HepG2 (cell line): ENCODE data around the gene SMIM36. TPM values are rescaled to one million over a fixed set of nuclear protein-coding genes. Genes with fewer than 3 reads are reported as not detected.

Experiments used
- AGO2 ChIP-seq: fragments of 200-400 bp; formaldehyde crosslinking; optimal IDR thresholded peaks from 2 replicates; pipeline ENCODE3; 2017; ENCODE audit warnings: mild to moderate bottlenecking, low read depth, low read length, moderate library complexity
- DNMT1 ChIP-seq: sonication (generic); formaldehyde crosslinking; IDR thresholded peaks from 2 replicates; pipeline ENCODE4 v1.5.1; 2020; ENCODE audit warnings: mild to moderate bottlenecking, missing genetic modification reagents
- GABPA ChIP-seq, 2 experiments: IDR thresholded peaks; 2 replicates each; pipeline ENCODE4 v1.6.1; 2011 to 2016; ENCODE audit warnings: low read depth in 2 of 2, low read length in 1 of 2, missing biosample characterization in 1 of 2, missing genetic modification characterization in 1 of 2
- PCBP2 ChIP-seq: fragments of 200-400 bp; formaldehyde crosslinking; optimal IDR thresholded peaks from 2 replicates; pipeline ENCODE3; 2018; ENCODE audit warnings: low read length, low read depth; ENCODE audit not compliant: poor library complexity, severe bottlenecking
- RARG ChIP-seq: sonication (generic); formaldehyde crosslinking; IDR thresholded peaks from 2 replicates; pipeline ENCODE4 v1.4.0; 2020; ENCODE audit warnings: low read depth, mild to moderate bottlenecking, missing genetic modification reagents
- SIX4 ChIP-seq: sonication (generic); formaldehyde crosslinking; IDR thresholded peaks from 2 replicates; pipeline ENCODE4 v1.4.0; 2020; ENCODE audit warnings: missing genetic modification reagents
- SMYD3 ChIP-seq: sonication (generic); formaldehyde crosslinking; IDR thresholded peaks from 2 replicates; pipeline ENCODE4 v1.8.1; 2023; ENCODE audit warnings: mild to moderate bottlenecking, missing genetic modification reagents
- TMF1 ChIP-seq: sonication (generic); formaldehyde crosslinking; IDR thresholded peaks from 2 replicates; pipeline ENCODE4 v1.8.1; 2022; ENCODE audit warnings: low read depth, missing genetic modification reagents
- TOE1 ChIP-seq: sonication (generic); formaldehyde crosslinking; IDR thresholded peaks from 2 replicates; pipeline ENCODE4 v1.4.0; 2020; ENCODE audit warnings: mild to moderate bottlenecking, missing genetic modification reagents
- ZFP36L1 ChIP-seq: sonication (generic); formaldehyde crosslinking; IDR thresholded peaks from 2 replicates; pipeline ENCODE4 v1.8.0; 2022; ENCODE audit warnings: mild to moderate bottlenecking, missing genetic modification reagents, moderate library complexity
- ZMYM4 ChIP-seq: sonication (generic); formaldehyde crosslinking; IDR thresholded peaks from 2 replicates; pipeline ENCODE4 v1.8.1; 2023; ENCODE audit warnings: mild to moderate bottlenecking, missing genetic modification reagents
- ZNF326 ChIP-seq: sonication (generic); formaldehyde crosslinking; IDR thresholded peaks from 2 replicates; pipeline ENCODE4 v1.4.0; 2020; ENCODE audit warnings: missing genetic modification reagents, borderline replicate concordance
- ZNF530 ChIP-seq: sonication (generic); formaldehyde crosslinking; IDR thresholded peaks from 2 replicates; pipeline ENCODE4 v1.5.0; 2020; ENCODE audit warnings: low read depth, mild to moderate bottlenecking, missing genetic modification reagents
- ZNF564 ChIP-seq: sonication (generic); formaldehyde crosslinking; IDR thresholded peaks from 2 replicates; pipeline ENCODE4 v1.8.1; 2023; ENCODE audit warnings: mild to moderate bottlenecking, missing genetic modification reagents
- ZNF644 ChIP-seq: IDR thresholded peaks from 2 replicates; pipeline ENCODE4 v1.6.1; 2016; ENCODE audit warnings: low read depth
- ZNF878 ChIP-seq: sonication (generic); formaldehyde crosslinking; IDR thresholded peaks from 2 replicates; pipeline ENCODE4 v1.8.1; 2023; ENCODE audit warnings: mild to moderate bottlenecking, missing genetic modification reagents, moderate library complexity
- polyA plus RNA-seq, 8 experiments: library from polyadenylated mRNA; depleted of rRNA in 3 of 8; stranded (reverse) in 7 of 8; unstranded in 1 of 8; fragments of >200 nt; fragmentation: Illumina TruSeq in 4 of 8; extraction: Trizol in 4 of 8; gene quantifications; 2 replicates each; pipeline versions ENCODE4 v1.2.1 to v1.2.3, GENCODE V29; 2011 to 2016; ENCODE audit warnings: low read depth in 4 of 8, missing spikeins in 1 of 8, mixed read lengths in 1 of 8; ENCODE audit not compliant: insufficient read depth in 1 of 8
- total RNA-seq, 5 experiments: library from RNA; depleted of rRNA; stranded (reverse); fragments of >200 nt; fragmentation: Illumina TruSeq; extraction: Trizol; gene quantifications; 2 replicates each; pipeline ENCODE4 v1.2.3, GENCODE V29; 2016; ENCODE audit warnings: low read depth in 1 of 5
- TF ChIP-seq, protein P1 (sequence below): sonication (generic); formaldehyde crosslinking; IDR thresholded peaks from 2 replicates; pipeline ENCODE4 v1.5.1; 2020; ENCODE audit warnings: mild to moderate bottlenecking, missing genetic modification reagents, borderline replicate concordance
- TF ChIP-seq, protein P2 (sequence below): sonication (generic); formaldehyde crosslinking; IDR thresholded peaks from 2 replicates; pipeline ENCODE4 v1.5.0; 2020; ENCODE audit warnings: mild to moderate bottlenecking, missing genetic modification reagents, borderline replicate concordance
- TF ChIP-seq, protein P3 (sequence below): sonication (generic); formaldehyde crosslinking; IDR thresholded peaks from 2 replicates; pipeline ENCODE4 v1.4.0; 2020; ENCODE audit warnings: mild to moderate bottlenecking, missing genetic modification reagents, borderline replicate concordance
- TF ChIP-seq, protein P4 (sequence below): sonication (generic); formaldehyde crosslinking; IDR thresholded peaks from 2 replicates; pipeline ENCODE4 v1.4.0; 2020; ENCODE audit warnings: missing genetic modification reagents, borderline replicate concordance

SMIM36 gene
- total and polyA plus RNA-seq, 2 of the 13 experiments (the other 11 are each of a cell fraction or from before 2014, with no cell fraction given), result not detected

DNA sequence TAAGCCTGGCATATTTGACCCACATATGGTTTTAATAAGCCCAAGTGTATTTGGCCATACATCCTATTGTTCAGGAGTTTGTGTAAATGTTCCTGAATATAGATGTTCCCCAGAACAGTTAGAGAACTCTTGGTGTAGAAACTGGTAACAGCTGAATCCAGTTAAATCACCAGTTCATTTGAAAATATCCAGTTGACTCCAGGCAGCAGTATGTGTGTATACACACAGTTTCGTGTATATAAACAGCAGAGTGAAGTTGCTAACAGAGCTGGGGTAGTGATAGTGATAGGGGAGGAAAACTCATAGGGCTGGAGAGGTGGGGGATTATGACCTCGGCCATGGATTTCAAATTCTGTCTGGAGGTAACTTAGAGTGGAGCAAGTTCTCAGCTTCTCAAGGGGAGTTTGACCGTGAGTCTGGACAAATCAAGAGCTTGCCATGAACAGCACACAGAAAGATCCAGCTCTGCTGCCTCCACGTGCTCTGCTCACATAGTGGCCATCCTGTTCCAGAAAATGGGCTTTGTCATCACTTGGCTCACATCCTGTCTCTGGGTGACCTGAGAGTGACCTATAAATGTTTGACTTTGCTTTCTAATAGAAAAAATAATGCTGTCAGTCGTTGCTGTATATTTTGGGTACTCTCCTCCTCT is 59.0 kb downstream of the SMIM36 start (continued):
- TF ChIP-seq, protein P1, sequence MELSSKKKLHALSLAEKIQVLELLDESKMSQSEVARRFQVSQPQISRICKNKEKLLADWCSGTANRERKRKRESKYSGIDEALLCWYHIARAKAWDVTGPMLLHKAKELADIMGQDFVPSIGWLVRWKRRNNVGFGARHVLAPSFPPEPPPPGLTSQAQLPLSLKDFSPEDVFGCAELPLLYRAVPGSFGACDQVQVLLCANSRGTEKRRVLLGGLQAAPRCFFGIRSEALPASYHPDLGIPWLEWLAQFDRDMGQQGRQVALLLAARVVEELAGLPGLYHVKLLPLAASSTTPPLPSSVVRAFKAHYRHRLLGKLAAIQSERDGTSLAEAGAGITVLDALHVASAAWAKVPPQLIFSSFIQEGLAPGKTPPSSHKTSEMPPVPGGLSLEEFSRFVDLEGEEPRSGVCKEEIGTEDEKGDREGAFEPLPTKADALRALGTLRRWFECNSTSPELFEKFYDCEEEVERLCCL, result no peak
- no peak for TF ChIP-seq DNMT1 (CRISPR knock-in tag)
- TF ChIP-seq ZNF878 (CRISPR knock-in tag), result peak; percentile 60; the same call in 1 of the 2 replicates
- TF ChIP-seq ZNF326 (CRISPR knock-in tag), result no peak
- no peak for TF ChIP-seq AGO2
- TF ChIP-seq SMYD3 (CRISPR knock-in tag), result no peak
- no peak for TF ChIP-seq ZNF564
- TF ChIP-seq SIX4 (CRISPR knock-in tag), result 0 out of 2 replicates have a peak, but pooled peaks have one; percentile 53
- TF ChIP-seq TOE1 (CRISPR knock-in tag), result no peak
- peak; percentile 27; the same call in 1 of the 2 replicates for TF ChIP-seq ZMYM4
- TF ChIP-seq RARG (CRISPR knock-in tag), result no peak
- TF ChIP-seq ZFP36L1 (CRISPR knock-in tag), result no peak
- no peak for TF ChIP-seq ZNF530 (CRISPR knock-in tag)
- no peak for TF ChIP-seq TMF1 (CRISPR knock-in tag)
- TF ChIP-seq, protein P2, sequence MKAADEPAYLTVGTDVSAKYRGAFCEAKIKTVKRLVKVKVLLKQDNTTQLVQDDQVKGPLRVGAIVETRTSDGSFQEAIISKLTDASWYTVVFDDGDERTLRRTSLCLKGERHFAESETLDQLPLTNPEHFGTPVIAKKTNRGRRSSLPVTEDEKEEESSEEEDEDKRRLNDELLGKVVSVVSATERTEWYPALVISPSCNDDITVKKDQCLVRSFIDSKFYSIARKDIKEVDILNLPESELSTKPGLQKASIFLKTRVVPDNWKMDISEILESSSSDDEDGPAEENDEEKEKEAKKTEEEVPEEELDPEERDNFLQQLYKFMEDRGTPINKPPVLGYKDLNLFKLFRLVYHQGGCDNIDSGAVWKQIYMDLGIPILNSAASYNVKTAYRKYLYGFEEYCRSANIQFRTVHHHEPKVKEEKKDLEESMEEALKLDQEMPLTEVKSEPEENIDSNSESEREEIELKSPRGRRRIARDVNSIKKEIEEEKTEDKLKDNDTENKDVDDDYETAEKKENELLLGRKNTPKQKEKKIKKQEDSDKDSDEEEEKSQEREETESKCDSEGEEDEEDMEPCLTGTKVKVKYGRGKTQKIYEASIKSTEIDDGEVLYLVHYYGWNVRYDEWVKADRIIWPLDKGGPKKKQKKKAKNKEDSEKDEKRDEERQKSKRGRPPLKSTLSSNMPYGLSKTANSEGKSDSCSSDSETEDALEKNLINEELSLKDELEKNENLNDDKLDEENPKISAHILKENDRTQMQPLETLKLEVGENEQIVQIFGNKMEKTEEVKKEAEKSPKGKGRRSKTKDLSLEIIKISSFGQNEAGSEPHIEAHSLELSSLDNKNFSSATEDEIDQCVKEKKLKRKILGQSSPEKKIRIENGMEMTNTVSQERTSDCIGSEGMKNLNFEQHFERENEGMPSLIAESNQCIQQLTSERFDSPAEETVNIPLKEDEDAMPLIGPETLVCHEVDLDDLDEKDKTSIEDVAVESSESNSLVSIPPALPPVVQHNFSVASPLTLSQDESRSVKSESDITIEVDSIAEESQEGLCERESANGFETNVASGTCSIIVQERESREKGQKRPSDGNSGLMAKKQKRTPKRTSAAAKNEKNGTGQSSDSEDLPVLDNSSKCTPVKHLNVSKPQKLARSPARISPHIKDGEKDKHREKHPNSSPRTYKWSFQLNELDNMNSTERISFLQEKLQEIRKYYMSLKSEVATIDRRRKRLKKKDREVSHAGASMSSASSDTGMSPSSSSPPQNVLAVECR (CRISPR knock-in tag), result no peak
- no peak for TF ChIP-seq PCBP2
- TF ChIP-seq ZNF644 (CRISPR knock-in tag), result no peak
- no peak for TF ChIP-seq GABPA (IDR thresholded peaks at IDR 0.05; ENCODE audit: low read depth, low read length)
- TF ChIP-seq GABPA (CRISPR knock-in tag; IDR thresholded peaks at IDR 0.05; ENCODE audit: low read depth), result peak; percentile 38; the same call in 1 of the 2 replicates
- TF ChIP-seq, protein P3, sequence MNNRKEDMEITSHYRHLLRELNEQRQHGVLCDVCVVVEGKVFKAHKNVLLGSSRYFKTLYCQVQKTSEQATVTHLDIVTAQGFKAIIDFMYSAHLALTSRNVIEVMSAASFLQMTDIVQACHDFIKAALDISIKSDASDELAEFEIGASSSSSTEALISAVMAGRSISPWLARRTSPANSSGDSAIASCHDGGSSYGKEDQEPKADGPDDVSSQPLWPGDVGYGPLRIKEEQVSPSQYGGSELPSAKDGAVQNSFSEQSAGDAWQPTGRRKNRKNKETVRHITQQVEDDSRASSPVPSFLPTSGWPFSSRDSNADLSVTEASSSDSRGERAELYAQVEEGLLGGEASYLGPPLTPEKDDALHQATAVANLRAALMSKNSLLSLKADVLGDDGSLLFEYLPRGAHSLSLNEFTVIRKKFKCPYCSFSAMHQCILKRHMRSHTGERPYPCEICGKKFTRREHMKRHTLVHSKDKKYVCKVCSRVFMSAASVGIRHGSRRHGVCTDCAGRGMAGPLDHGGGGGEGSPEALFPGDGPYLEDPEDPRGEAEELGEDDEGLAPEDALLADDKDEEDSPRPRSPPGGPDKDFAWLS (CRISPR knock-in tag), result no peak
- TF ChIP-seq, protein P4, sequence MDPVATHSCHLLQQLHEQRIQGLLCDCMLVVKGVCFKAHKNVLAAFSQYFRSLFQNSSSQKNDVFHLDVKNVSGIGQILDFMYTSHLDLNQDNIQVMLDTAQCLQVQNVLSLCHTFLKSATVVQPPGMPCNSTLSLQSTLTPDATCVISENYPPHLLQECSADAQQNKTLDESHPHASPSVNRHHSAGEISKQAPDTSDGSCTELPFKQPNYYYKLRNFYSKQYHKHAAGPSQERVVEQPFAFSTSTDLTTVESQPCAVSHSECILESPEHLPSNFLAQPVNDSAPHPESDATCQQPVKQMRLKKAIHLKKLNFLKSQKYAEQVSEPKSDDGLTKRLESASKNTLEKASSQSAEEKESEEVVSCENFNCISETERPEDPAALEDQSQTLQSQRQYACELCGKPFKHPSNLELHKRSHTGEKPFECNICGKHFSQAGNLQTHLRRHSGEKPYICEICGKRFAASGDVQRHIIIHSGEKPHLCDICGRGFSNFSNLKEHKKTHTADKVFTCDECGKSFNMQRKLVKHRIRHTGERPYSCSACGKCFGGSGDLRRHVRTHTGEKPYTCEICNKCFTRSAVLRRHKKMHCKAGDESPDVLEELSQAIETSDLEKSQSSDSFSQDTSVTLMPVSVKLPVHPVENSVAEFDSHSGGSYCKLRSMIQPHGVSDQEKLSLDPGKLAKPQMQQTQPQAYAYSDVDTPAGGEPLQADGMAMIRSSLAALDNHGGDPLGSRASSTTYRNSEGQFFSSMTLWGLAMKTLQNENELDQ, result no peak
